ENCODE data around the gene IL1A.

IL1A gene

DNA sequence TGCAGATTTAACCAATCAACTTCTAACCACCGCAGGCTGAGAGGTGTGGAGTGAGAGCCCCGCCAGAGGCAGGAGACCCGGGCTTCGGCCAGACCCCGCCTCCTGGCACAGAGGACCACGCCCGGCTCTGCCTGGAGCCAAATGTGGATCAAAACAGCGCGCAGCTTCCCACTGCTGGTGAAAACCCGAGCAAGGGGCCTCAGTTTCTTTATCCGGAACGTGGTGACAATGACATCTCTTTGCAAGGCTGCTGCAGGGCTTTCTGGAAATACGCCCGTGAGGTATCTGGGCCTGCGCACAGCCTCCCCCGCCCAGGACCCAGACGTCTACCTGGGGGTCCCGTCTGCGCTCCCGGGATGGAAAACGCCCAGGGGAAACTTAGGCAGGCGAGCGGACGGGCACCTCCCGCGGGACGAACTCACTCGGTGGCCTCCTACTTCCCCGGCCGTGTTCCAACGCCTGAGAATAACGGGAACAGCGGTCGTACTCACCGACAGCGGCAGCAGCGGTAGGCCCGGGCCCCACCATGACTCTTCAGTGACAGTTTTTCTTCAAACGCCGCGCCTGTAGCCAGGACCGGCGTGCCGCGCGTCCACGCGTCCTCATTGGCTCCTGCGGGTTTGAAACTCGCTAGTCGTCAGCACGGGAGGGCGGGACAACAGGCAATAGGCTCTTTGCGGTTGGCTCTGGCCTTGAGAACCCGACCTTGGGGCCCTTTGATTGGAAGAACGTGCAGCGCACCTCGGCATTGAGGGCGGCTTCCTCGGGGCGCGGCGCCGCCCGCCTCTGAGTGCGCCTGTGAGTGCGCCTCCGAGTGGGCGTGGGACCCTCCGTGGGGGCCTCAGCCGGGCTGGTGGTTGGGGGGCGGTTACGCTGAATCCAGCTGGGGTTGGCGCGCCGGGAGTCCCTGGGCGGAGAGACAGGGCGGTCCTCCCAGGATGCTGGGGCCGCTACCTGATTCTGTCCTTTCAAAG, 19.9 kb downstream of the IL1A start, which contains the start of gene CKAP2L:
CKAP2L (minus strand) TSS at position 539 of the 974 bp plus-strand sequence; CDS start at position 528, 11 bp downstream.
- CTCF ChIA-PET, result interaction anchor here (0.5 to 0.6 kb wide), 3 partner anchors 12 to 91 kb away, joined by 3 read pairs; no protein-coding TSS in a partner anchor
- peak; percentile 98 for DNase-seq (ENCODE audit: low spot score)
- TF ChIP-seq, protein P1, sequence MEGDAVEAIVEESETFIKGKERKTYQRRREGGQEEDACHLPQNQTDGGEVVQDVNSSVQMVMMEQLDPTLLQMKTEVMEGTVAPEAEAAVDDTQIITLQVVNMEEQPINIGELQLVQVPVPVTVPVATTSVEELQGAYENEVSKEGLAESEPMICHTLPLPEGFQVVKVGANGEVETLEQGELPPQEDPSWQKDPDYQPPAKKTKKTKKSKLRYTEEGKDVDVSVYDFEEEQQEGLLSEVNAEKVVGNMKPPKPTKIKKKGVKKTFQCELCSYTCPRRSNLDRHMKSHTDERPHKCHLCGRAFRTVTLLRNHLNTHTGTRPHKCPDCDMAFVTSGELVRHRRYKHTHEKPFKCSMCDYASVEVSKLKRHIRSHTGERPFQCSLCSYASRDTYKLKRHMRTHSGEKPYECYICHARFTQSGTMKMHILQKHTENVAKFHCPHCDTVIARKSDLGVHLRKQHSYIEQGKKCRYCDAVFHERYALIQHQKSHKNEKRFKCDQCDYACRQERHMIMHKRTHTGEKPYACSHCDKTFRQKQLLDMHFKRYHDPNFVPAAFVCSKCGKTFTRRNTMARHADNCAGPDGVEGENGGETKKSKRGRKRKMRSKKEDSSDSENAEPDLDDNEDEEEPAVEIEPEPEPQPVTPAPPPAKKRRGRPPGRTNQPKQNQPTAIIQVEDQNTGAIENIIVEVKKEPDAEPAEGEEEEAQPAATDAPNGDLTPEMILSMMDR (conservative IDR thresholded peaks at IDR 0.05; ENCODE audit: low read depth), result no peak
- peak within 1 kb of the TSS; percentile 94 for H3K27ac ChIP-seq
- POLR2A ChIA-PET (ENCODE audit: low non-redundant PET), result interaction anchor here (0.5 to 0.6 kb wide), 2 partner anchors 113 to 144 kb away, joined by 4 to 9 read pairs; no protein-coding TSS in a partner anchor

DNA sequence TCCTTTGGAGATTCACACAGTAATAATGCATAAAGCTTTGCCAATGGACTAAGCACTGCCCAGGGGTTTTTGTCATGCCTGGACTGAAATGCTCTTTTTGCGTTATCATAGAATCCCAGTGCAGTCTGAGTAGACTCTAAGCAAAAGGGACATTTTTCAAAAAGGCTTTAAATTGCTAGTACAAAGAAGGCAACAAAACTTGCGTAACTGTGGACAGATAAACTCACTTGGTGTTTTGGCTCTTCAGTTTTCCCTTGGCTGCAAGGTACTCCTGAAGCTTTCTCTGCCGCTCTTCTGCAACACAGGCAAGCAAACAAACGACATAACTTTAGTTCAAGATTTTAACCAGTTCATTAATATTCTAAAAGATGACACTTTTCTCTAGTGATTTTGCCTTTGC, 22.0 kb downstream of the IL1A start:
- DNase-seq (ENCODE audit: low spot score), result no peak
- TF ChIP-seq, protein P1 (conservative IDR thresholded peaks at IDR 0.05; ENCODE audit: low read depth), result no peak
- no peak overlapping the region for H3K27ac ChIP-seq
- ChIA-PET CTCF (no interaction called here), POLR2A (ENCODE audit: low non-redundant PET) (no interaction called here)

DNA sequence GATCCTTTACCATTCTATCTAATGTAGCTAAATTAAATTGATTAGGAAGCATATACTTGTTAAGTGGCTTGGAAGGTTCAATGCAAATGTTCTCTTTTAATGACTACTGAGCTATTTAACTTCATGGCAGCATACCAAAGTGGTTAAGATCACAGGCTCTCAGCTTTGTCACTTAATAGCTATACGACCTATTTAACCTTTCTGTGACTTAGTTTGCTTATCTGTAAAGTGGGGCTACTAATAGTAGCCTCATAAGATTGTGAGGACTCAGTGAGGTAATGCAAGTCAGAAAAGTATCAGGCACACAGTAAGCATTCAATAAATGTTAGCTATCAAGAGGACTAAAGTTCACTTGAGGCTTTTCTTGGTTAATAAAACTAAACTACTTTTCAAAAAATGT, 24.1 kb downstream of the IL1A start:
- no peak for DNase-seq (ENCODE audit: low spot score)
- TF ChIP-seq, protein P1 (conservative IDR thresholded peaks at IDR 0.05; ENCODE audit: low read depth), result no peak
- CTCF ChIA-PET, result no interaction called here
- H3K27ac ChIP-seq, result no peak overlapping the region
- POLR2A ChIA-PET (ENCODE audit: low non-redundant PET), result no interaction called here

DNA sequence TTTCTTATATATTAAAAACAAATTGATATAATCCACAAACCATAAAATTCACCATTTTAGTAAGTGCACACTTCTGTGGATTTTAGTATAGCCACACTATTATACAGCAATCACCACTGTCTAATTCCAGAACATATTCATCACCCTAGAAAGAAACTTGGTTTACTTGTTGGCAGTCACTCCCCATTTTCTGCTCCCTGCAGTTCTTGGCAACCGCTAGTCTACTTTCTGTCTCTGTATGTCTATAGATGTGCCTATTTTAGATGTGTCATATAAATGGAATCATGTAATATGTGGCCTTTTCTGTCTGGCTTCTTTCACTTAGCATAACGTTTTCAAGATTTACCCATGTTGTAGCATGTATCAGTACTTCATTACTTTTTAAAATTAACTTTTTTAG, 25.6 kb downstream of the IL1A start:
- ChIA-PET POLR2A (ENCODE audit: low non-redundant PET) (no interaction called here), CTCF (no interaction called here)
- H3K27ac ChIP-seq, result no peak overlapping the region
- DNase-seq (ENCODE audit: low spot score), result no peak
- TF ChIP-seq, protein P1 (conservative IDR thresholded peaks at IDR 0.05; ENCODE audit: low read depth), result no peak

DNA sequence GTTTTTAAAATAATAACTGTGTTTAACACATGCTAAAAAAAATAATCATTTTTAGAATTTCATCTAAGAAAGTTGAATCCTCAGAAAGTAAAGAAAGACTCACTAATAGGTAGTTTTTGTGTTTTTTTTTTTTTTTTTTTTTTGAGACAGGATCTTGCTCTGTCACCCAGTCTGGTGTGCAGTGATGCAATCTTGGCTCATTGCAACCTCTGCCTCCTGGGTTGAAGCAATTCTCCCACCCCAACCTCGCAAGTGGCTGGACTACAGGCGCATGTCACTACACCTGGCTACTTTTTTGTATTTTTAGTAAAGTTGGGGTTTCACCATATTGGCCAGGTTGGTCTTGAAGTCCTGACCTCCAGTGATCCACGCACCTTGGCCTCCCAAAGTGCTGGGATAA, 27.0 kb downstream of the IL1A start:
- TF ChIP-seq, protein P1 (conservative IDR thresholded peaks at IDR 0.05; ENCODE audit: low read depth), result no peak
- CTCF ChIA-PET, result no interaction called here
- POLR2A ChIA-PET (ENCODE audit: low non-redundant PET), result no interaction called here
- no peak overlapping the region for H3K27ac ChIP-seq
- DNase-seq (ENCODE audit: low spot score), result no peak

DNA sequence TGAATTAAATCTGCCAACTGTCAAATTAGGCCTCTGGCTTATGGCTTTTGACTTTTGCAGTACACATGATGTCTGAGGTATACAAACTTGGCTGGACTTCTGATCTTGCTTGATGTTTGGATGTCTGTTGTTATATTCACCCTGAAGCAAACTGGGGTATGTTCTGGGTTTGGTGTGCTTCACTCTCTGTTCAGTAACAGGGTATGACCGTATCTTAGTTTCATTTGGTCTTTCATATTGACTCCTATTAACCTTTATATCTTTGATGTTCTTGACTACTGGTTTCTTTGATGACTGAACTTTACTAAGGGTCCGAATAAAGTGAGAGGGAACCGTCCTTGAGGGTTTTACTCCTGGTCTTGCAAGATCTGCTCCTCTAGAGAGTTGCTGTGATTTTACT, 28.1 kb downstream of the IL1A start:
- CTCF ChIA-PET, result no interaction called here
- no peak overlapping the region for H3K27ac ChIP-seq
- TF ChIP-seq, protein P1 (conservative IDR thresholded peaks at IDR 0.05; ENCODE audit: low read depth), result no peak
- no peak for DNase-seq (ENCODE audit: low spot score)
- POLR2A ChIA-PET (ENCODE audit: low non-redundant PET), result no interaction called here
